HG02885 (cell line): ENCODE measurements around the gene TRIP13.
"Not testable (repeated sequence)": the region's sequence is repeated elsewhere in the genome, so short reads cannot be mapped to it uniquely, and the experiment has no call there.

ENCODE experiments used
- ATAC-seq: cut with Tn5 transposase; IDR thresholded peaks from one replicate; pipeline ENCODE4 v1.9.1; 2021; ENCODE audit warnings: mild to moderate bottlenecking; ENCODE audit not compliant: unreplicated experiment, poor library complexity

The TRIP13 gene

DNA sequence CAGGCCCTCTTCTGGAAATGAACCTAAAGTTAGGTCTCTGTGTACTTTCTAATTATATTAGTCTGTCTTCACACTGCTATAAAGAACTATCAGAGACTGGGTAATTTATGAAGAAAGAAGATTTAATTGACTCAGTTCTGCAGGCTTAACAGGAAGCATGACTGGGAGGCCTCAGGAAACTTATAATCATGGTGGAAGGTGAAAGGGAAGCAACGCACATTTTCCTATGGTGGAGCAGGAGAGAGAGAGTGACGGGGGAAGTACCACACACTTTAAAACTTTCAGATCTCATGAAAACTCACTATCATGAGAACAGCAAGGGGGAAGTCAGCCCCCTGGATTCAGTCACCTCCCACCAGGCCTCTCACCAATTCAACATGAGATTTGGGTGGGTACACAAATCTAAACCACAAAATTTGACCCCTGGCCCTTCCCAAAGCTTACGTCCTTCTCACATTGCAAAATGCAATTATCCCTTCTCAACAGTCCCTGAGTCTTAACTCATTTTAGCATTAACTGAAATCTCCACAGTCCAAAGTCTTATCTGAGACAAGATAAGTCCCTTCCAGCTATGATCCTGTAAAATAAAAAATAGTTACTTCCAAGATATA, 40.7 kb downstream of the TRIP13 start:
- no peak for ATAC-seq

GRCh38 chr5:933951-934350, 41.3 kb downstream of the TRIP13 start:
- ATAC-seq, result not testable (repeated sequence)

GRCh38 chr5:934381-934967, 41.8 kb downstream of the TRIP13 start:
- not testable (repeated sequence) for ATAC-seq

DNA sequence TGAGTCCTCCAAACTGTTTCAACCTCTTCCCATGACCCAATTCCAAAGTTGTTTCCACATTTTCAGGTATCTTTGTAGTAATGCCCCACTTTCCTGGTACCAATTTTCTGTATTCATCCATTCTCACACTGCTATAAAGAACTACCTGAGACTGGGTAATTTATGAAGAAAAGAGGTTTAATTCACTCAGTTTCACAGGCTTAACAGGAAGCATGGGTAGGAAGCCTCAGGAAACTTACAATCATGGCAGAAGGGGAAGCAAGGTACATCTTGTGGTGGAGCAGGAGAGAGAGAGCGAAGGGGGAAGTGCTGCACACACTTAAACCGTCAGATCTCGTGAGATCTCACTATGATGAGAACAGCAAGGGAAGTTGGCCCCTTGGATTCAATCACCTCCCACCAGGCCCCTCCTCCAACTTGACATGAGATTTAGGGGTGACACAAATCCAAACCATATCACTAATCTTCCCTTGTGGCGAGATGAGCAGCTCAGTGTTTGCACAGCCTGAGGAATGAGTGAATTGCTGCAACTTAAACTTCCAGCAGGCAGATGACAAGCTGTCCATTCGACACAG, 42.9 kb downstream of the TRIP13 start:
- ATAC-seq, result no peak

- ATAC-seq, result no peak
Measured at GRCh38 chr5:936149-937144, 43.8 kb downstream of the TRIP13 start.

- ATAC-seq, result no peak
Measured at GRCh38 chr5:937151-937924, 44.7 kb downstream of the TRIP13 start.

DNA sequence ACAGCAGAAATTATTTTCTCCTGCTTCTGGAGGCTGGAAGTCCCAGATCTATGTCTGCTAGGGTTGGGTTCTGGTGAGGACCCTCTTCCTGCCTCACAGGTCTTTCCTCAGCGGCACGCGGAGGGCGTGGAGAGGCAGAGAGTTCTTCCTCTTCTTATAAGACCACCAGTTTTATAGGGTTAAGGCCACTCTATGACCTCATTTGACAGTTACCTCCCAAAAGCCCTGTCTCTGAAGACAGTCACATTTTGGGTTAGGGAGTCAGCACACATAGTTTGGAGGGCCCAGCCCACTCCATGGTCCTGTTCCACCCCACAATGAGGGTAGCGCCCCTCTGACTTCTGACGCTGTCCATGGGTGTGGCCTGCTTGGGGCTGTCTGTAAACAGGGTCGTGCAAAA, 46.7 kb downstream of the TRIP13 start:
- no peak for ATAC-seq

GRCh38 chr5:940741-941140, 48.1 kb downstream of the TRIP13 start:
- not testable (repeated sequence) for ATAC-seq

DNA sequence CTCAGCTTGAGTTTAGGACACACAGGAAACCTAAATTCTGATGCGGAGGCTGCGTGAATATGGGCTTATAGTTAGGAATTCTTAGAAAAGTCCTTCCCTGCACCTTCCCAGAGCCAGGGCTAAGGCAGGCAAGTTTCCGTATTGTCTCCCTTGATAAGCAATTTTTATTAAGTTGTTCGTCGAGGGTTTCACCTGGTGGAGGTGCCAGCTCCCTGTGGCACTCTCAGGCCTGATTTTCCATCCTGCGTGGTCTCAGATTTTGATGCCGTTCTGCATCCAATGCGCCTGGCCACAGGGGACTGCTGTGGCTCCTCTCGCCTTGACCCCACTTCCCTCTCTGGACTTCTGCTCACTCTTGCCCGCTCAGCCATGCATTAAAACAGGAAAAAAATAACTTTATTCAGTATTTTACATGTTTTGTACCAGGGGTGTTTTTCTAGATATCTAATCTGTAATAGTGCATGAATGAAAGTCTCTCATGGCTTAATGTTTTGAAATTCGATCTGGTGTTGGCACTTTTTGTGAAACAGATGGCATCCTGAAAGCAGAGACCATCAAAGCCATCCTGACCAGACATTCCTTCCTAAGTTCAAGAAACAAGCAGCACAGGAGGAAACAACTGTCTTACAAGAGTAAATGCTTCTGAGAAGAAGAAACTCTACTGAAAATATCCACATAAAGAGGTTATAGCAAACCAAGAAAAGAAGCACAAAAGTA, 50.7 kb downstream of the TRIP13 start:
- no peak for ATAC-seq

GRCh38 chr5:943918-944620, 51.4 kb downstream of the TRIP13 start:
- no peak for ATAC-seq

- ATAC-seq, result no peak
Measured at GRCh38 chr5:944621-944927, 51.9 kb downstream of the TRIP13 start.

DNA sequence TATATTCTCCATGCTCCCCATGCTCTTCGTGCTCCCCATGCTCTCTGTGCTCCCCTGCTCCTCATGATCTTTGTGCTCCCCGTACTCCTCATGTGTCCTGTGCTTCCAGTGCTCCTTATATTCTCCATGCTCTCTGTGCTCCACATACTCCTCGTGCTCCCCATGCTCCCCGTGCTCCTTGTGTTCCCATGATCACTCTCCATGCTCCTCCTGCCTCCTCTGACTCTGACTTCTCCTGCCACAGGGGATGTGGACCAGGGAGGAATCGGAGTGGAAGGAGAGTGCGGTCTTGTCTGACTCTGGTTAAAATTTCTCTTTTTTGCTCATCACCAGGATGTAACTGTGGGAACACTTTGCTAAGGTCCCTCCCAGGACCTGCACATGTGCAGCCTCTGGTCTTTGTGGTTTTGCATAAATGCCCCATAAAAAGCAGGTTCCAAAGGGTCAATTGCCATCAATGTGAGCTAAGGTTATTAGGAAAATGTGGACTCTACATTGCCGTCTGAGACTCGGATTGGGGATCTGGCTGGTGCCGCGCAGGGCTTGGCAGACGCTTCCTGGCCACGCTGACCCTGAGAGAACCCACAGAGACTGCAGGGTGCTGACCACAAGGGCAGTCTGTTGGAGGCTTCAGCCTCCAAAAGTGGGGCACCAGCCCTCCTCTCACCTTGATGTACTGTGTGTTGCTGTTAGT, 52.5 kb downstream of the TRIP13 start:
- ATAC-seq, result no peak

DNA sequence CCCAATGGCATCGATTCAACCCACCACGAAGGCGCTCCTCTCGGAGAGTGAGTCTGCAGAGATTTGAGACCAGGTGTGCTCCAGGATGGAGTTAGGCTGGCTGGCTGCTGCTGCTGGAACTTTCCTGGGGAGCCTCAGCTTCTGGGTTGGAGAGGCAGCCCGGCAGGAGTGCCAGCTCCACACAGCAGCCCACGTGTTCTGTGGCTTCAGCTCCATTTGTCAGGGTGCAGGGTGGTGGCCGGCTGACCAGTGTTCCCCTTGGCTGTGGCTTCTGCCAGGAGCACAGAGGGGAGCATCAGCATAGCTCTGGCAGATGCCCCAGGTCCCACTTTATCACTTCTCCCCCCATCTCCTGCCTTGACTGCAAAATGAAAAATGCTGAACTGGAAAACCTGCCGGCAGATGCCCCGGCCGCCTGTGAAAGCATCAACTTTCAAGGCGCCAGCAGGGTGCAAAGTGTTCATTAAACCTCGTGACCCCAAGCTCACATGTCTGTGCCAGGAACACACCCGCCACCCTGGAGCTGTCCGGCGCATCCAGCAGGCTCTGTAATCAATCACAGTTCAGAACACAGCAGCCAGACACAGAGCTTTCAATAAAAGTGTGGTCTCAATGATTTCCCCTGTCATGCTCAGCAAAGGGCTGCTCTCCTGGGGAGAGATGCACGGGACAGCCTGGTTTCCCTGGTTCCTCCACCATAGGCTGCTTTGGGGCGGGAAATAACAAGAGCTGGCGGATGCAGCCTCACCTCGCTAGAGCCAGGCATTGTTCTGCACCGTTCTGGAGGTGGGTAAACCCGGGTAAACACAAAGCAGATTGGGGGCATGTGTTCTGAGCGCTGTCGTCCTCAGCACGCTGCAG, 53.2 kb downstream of the TRIP13 start:
- no peak for ATAC-seq

- ATAC-seq, result no peak
Measured at GRCh38 chr5:946720-947625, 54.3 kb downstream of the TRIP13 start.

- ATAC-seq, result no peak
Measured at GRCh38 chr5:947626-948471, 55.2 kb downstream of the TRIP13 start.
